PC-9 (cell line): ENCODE measurements around the gene SLC66A3. TPM values are rescaled to one million over a fixed set of nuclear protein-coding genes. Genes with fewer than 3 reads are reported as not detected.

ENCODE experiments used
- BruUV-seq: library from RNA; stranded (reverse); fragments of 400-500 nt; replicated peaks from 2 replicates; lab custom pipeline; 2021; lab: Mats Ljungman, UMichigan
- CTCF ChIA-PET: fragments of 300-600 bp; sonication (Branson Sonifier 250); formaldehyde crosslinking; loops from one replicate; lab custom pipeline; 2022; ENCODE audit warnings: antibody characterized with exemption; lab: Charles Lee
- POLR2A ChIA-PET: fragments of 300-600 bp; sonication (Branson Sonifier 250); formaldehyde crosslinking; loops from one replicate; lab custom pipeline; 2022; ENCODE audit warnings: antibody characterized with exemption; ENCODE audit not compliant: unreplicated experiment; lab: Charles Lee
- DNase-seq, 2 experiments: peaks; one replicate each; pipeline versions ENCODE4 v3.0.0 to v3.0.0-alpha.2; 2015 to 2022; ENCODE audit warnings: mixed read lengths in 1 of 2
- H2AFZ ChIP-seq: fragments of 200-600 bp; sonication (generic); 2 replicates; pipeline ENCODE4 v1.8.1; 2017; ENCODE audit warnings: antibody characterized with exemption
- H3F3A ChIP-seq: fragments of 200-600 bp; sonication (generic); 2 replicates; pipeline ENCODE4 v1.8.1; 2017; ENCODE audit warnings: antibody characterized with exemption, mild to moderate bottlenecking, low read depth; ENCODE audit not compliant: insufficient read depth
- H3K27ac ChIP-seq: fragments of 200-600 bp; sonication (generic); 2 replicates; pipeline ENCODE4 v1.6.1; 2016; ENCODE audit warnings: mixed run types
- H3K27me3 ChIP-seq: fragments of 200-600 bp; sonication (generic); 2 replicates; pipeline ENCODE4 v1.6.1; 2016; ENCODE audit warnings: low read depth, mixed run types; ENCODE audit not compliant: insufficient read depth
- H3K36me3 ChIP-seq: fragments of 200-600 bp; sonication (generic); 2 replicates; pipeline ENCODE4 v1.6.1; 2016; ENCODE audit warnings: low read depth, mixed run types
- H3K4me1 ChIP-seq: fragments of 200-600 bp; sonication (generic); replicated peaks from 2 replicates; pipeline ENCODE4 v1.6.1; 2016; ENCODE audit warnings: mixed run types; ENCODE audit not compliant: insufficient read depth
- H3K4me2 ChIP-seq: fragments of 200-600 bp; sonication (generic); 2 replicates; pipeline ENCODE4 v1.6.1; 2017; ENCODE audit warnings: mixed run types
- H3K4me3 ChIP-seq: fragments of 200-600 bp; sonication (generic); 2 replicates; pipeline ENCODE4 v1.6.1; 2016; ENCODE audit warnings: mixed run types
- H3K79me2 ChIP-seq: fragments of 200-600 bp; sonication (generic); 2 replicates; pipeline ENCODE4 v1.6.1; 2017; ENCODE audit warnings: low read depth, mixed run types
- H3K9me2 ChIP-seq: fragments of 200-600 bp; sonication (generic); 2 replicates; pipeline ENCODE4 v1.8.1; 2017; ENCODE audit warnings: mild to moderate bottlenecking; ENCODE audit not compliant: insufficient read depth
- H3K9me3 ChIP-seq: fragments of 200-600 bp; sonication (generic); 2 replicates; pipeline ENCODE4 v1.8.1; 2016; ENCODE audit warnings: low read depth; ENCODE audit not compliant: insufficient read depth
- H4K20me1 ChIP-seq: fragments of 200-600 bp; sonication (generic); 2 replicates; pipeline ENCODE4 v1.8.1; 2017; ENCODE audit not compliant: insufficient read depth
- CTCF ChIP-seq: fragments of 200-600 bp; sonication (generic); conservative IDR thresholded peaks from 2 replicates; pipeline ENCODE4 v1.6.1; 2017; ENCODE audit warnings: mixed run types, antibody characterized with exemption, mild to moderate bottlenecking, moderate library complexity
- EZH2 ChIP-seq: fragments of 200-600 bp; sonication (generic); IDR thresholded peaks from 2 replicates; pipeline ENCODE4 v1.8.0; 2017; ENCODE audit warnings: antibody characterized with exemption, low read depth
- intact Hi-C: fragments of 100-400 bp; cut with micrococcal nuclease; formaldehyde crosslinking; loops from one replicate; pipeline ENCODE4 v1.10.0; 2022; ENCODE audit not compliant: unreplicated experiment
- total RNA-seq: library from RNA; stranded (reverse); gene quantifications from 2 replicates; pipeline ENCODE4 v1.2.3, GENCODE V29; 2021

The SLC66A3 gene
- total RNA-seq, 1 experiment from 2014 or later, result 11.9 TPM

GRCh38 chr2:11174222-11174621 lies 19.0 kb downstream of the SLC66A3 start:
- no peak overlapping the region for H3K4me2 ChIP-seq
- no peak overlapping the region for H2AFZ ChIP-seq
- no TSS peak for BruUV-seq
- H4K20me1 ChIP-seq, result no peaks in the 10 kb centered on the region; the same call in 1 of the 2 replicates
- POLR2A ChIA-PET, result no interaction called here
- H3K9me2 ChIP-seq, result no peaks in the 10 kb centered on the region
- 0 out of 2 replicates have a peak, but pooled peaks cover 4% of the 10 kb centered on the region for H3K36me3 ChIP-seq
- TF ChIP-seq EZH2, result no peak
- no peak for TF ChIP-seq CTCF
- H3K79me2 ChIP-seq, result no peaks in the 10 kb centered on the region
- H3K27ac ChIP-seq, result no peak overlapping the region
- no peaks in the 10 kb centered on the region for H3K4me1 ChIP-seq
- H3K27me3 ChIP-seq, result no peaks in the 10 kb centered on the region
- H3F3A ChIP-seq, result 0 out of 2 replicates have a peak, but pooled peaks cover 10% of the 10 kb centered on the region
- no peak overlapping the region for H3K4me3 ChIP-seq
- H3K9me3 ChIP-seq, result no peaks in the 10 kb centered on the region
- intact Hi-C loops, result no loop called here
- DNase-seq, result no peak
- CTCF ChIA-PET, result no interaction called here

GRCh38 chr2:11175293-11175795 lies 20.1 kb downstream of the SLC66A3 start:
- no peak for DNase-seq
- no peaks in the 10 kb centered on the region; the same call in 1 of the 2 replicates for H4K20me1 ChIP-seq
- no peak overlapping the region for H2AFZ ChIP-seq
- no peaks in the 10 kb centered on the region for H3K9me3 ChIP-seq
- no TSS peak for BruUV-seq
- H3K27me3 ChIP-seq, result no peaks in the 10 kb centered on the region
- H3K4me2 ChIP-seq, result no peak overlapping the region
- no peaks in the 10 kb centered on the region for H3K79me2 ChIP-seq
- H3K36me3 ChIP-seq, result 0 out of 2 replicates have a peak, but pooled peaks cover 11% of the 10 kb centered on the region
- H3K4me1 ChIP-seq, result no peaks in the 10 kb centered on the region
- no peak overlapping the region for H3K27ac ChIP-seq
- no peak overlapping the region for H3K4me3 ChIP-seq
- H3K9me2 ChIP-seq, result no peaks in the 10 kb centered on the region
- ChIA-PET CTCF (no interaction called here), POLR2A (interaction anchor here (0.5 kb wide), 1 partner anchor 167 kb away, joined by 4 read pairs; no protein-coding TSS in a partner anchor)
- 0 out of 2 replicates have a peak, but pooled peaks cover 17% of the 10 kb centered on the region for H3F3A ChIP-seq
- intact Hi-C loops, result no loop called here
- TF ChIP-seq EZH2 (no peak), CTCF (no peak)

GRCh38 chr2:11177871-11178690 lies 22.8 kb downstream of the SLC66A3 start:
- H4K20me1 ChIP-seq, result no peaks in the 10 kb centered on the region; the same call in 1 of the 2 replicates
- TF ChIP-seq CTCF, result no peak
- no peak for TF ChIP-seq EZH2
- H3K9me3 ChIP-seq, result no peaks in the 10 kb centered on the region
- H3K27ac ChIP-seq, result no peak overlapping the region
- H3K79me2 ChIP-seq, result no peaks in the 10 kb centered on the region
- CTCF ChIA-PET, result no interaction called here
- no peaks in the 10 kb centered on the region for H3K9me2 ChIP-seq
- no peaks in the 10 kb centered on the region for H3K4me1 ChIP-seq
- BruUV-seq, result no TSS peak
- POLR2A ChIA-PET, result interaction anchor here (0.6 kb wide), 1 partner anchor 45 kb away, joined by 3 read pairs; a partner anchor contains a TSS
- H3F3A ChIP-seq, result 0 out of 2 replicates have a peak, but pooled peaks cover 21% of the 10 kb centered on the region
- H3K4me3 ChIP-seq, result no peak overlapping the region
- H3K4me2 ChIP-seq, result no peak overlapping the region
- H3K36me3 ChIP-seq, result 0 out of 2 replicates have a peak, but pooled peaks cover 18% of the 10 kb centered on the region
- intact Hi-C loops, result no loop called here
- no peaks in the 10 kb centered on the region for H3K27me3 ChIP-seq
- no peak overlapping the region for H2AFZ ChIP-seq
- DNase-seq, result no peak
